ENCODE results near the gene ACVR1B.

ACVR1B gene

DNA sequence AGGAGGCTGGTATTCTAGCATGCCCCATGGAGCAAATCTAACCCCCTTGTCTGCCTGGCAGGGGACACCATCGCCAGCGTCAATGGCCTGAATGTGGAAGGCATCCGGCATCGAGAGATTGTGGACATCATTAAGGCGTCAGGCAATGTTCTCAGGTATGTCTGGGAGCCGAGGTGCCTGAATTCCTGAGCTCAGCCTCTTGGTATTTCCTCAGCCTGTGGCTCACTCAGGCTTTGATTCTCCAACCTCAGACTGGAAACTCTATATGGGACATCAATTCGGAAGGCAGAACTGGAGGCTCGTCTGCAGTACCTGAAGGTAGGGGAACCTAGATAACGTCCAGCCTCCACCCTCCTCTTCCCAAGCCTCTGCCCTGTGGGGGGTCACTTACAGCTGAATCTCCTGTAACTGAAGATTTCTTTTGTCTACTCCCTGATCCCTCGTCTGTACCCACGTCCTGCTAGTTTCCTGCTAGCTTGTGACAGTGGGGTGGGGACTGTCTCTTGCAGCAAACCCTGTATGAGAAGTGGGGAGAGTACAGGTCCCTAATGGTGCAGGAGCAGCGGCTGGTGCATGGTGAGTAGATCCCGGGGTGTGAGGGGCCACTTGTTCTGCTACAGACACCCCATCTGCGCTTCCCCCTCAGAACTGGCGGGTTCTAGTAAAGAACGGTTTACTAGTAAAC, 62.3 kb downstream of the ACVR1B start:
- TF ChIP-seq, protein P1, sequence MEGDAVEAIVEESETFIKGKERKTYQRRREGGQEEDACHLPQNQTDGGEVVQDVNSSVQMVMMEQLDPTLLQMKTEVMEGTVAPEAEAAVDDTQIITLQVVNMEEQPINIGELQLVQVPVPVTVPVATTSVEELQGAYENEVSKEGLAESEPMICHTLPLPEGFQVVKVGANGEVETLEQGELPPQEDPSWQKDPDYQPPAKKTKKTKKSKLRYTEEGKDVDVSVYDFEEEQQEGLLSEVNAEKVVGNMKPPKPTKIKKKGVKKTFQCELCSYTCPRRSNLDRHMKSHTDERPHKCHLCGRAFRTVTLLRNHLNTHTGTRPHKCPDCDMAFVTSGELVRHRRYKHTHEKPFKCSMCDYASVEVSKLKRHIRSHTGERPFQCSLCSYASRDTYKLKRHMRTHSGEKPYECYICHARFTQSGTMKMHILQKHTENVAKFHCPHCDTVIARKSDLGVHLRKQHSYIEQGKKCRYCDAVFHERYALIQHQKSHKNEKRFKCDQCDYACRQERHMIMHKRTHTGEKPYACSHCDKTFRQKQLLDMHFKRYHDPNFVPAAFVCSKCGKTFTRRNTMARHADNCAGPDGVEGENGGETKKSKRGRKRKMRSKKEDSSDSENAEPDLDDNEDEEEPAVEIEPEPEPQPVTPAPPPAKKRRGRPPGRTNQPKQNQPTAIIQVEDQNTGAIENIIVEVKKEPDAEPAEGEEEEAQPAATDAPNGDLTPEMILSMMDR (IDR thresholded peaks at IDR 0.05; ENCODE audit: low read length), result no peak
- no peak for TF ChIP-seq EZH2phosphoT487 (IDR thresholded peaks at IDR 0.05; ENCODE audit: low read length)
- TF ChIP-seq EZH2 (optimal IDR thresholded peaks at IDR 0.05; ENCODE audit: low read depth, low read length), result no peak
- peaks cover 78% of the 10 kb centered on the region for H3K27me3 ChIP-seq (replicated peaks; ENCODE audit: insufficient read depth, low read length)
- H2AFZ ChIP-seq (ENCODE audit: low read length), result no peak overlapping the region
- no peaks in the 10 kb centered on the region for H3K4me1 ChIP-seq (ENCODE audit: low read length)
- H3K9me2 ChIP-seq (replicated peaks; ENCODE audit: insufficient read depth, low read length), result no peaks in the 10 kb centered on the region
- H3K9me3 ChIP-seq (replicated peaks; ENCODE audit: insufficient read depth, low read length), result no peaks in the 10 kb centered on the region
- no peaks in the 10 kb centered on the region for H3K79me2 ChIP-seq (ENCODE audit: low read length)
- no peaks in the 10 kb centered on the region for H4K20me1 ChIP-seq (ENCODE audit: insufficient read depth, low read length)
- no peak overlapping the region for H3K4me2 ChIP-seq (ENCODE audit: low read depth, low read length)
- no peaks in the 10 kb centered on the region for H3K36me3 ChIP-seq (replicated peaks; ENCODE audit: insufficient read depth, low read length)
- H3F3A ChIP-seq (ENCODE audit: insufficient read depth, low read length), result no peaks in the 10 kb centered on the region
- H3K27ac ChIP-seq (ENCODE audit: low read length), result no peak overlapping the region
- no peak overlapping the region for H3K9ac ChIP-seq (ENCODE audit: low read length)
- no peak overlapping the region for H3K4me3 ChIP-seq (ENCODE audit: low read length)
- DNase-seq, result no peak

DNA sequence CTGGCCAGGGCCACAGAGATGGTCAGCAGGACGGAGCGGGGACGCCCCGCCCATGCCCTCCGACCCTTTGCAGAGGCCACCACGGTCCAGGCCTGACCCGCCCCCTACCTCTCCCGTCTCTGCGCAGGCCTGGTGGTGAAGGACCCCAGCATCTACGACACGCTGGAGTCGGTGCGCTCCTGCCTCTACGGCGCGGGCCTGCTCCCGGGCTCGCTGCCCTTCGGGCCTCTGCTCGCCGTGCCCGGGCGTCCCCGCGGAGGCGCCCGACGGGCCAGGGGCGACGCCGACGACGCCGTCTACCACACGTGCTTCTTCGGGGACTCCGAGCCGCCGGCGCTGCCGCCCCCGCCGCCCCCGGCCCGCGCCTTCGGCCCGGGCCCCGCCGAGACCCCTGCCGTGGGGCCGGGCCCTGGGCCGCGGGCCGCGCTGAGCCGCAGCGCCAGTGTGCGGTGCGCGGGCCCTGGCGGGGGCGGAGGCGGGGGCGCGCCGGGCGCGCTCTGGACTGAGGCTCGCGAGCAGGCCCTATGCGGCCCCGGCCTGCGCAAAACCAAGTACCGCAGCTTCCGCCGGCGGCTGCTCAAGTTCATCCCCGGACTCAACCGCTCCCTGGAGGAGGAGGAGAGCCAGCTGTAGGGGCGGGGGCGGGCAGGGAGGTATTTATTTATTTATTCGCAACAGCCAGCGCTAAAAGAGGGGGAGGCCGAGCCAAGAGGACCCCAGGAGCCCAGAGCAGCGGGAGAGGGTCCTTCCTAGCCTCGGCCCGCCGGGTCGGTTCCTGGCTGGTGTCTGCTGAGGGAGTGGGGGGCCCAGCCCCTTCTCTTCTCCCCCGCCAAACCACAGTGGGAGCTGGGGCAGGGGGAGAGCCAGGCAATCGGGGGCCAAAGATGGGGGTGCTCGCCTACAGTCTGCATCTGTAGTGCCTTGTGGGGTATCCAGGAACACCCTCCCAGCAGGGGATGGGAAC, 63.4 kb downstream of the ACVR1B start:
- H4K20me1 ChIP-seq (ENCODE audit: insufficient read depth, low read length), result no peaks in the 10 kb centered on the region
- no peaks in the 10 kb centered on the region for H3F3A ChIP-seq (ENCODE audit: insufficient read depth, low read length)
- no peaks in the 10 kb centered on the region for H3K9me2 ChIP-seq (replicated peaks; ENCODE audit: insufficient read depth, low read length)
- H3K9me3 ChIP-seq (replicated peaks; ENCODE audit: insufficient read depth, low read length), result no peaks in the 10 kb centered on the region
- H3K4me3 ChIP-seq (ENCODE audit: low read length), result no peak overlapping the region
- no peaks in the 10 kb centered on the region for H3K4me1 ChIP-seq (ENCODE audit: low read length)
- no peak for TF ChIP-seq EZH2 (optimal IDR thresholded peaks at IDR 0.05; ENCODE audit: low read depth, low read length)
- TF ChIP-seq, protein P1 (IDR thresholded peaks at IDR 0.05; ENCODE audit: low read length), result no peak
- no peak for TF ChIP-seq EZH2phosphoT487 (IDR thresholded peaks at IDR 0.05; ENCODE audit: low read length)
- H3K36me3 ChIP-seq (replicated peaks; ENCODE audit: insufficient read depth, low read length), result no peaks in the 10 kb centered on the region
- H3K27me3 ChIP-seq (replicated peaks; ENCODE audit: insufficient read depth, low read length), result peaks cover 74% of the 10 kb centered on the region
- H3K9ac ChIP-seq (ENCODE audit: low read length), result no peak overlapping the region
- H3K79me2 ChIP-seq (ENCODE audit: low read length), result no peaks in the 10 kb centered on the region
- H2AFZ ChIP-seq (ENCODE audit: low read length), result no peak overlapping the region
- no peak for DNase-seq
- no peak overlapping the region for H3K27ac ChIP-seq (ENCODE audit: low read length)
- no peak overlapping the region for H3K4me2 ChIP-seq (ENCODE audit: low read depth, low read length)

DNA sequence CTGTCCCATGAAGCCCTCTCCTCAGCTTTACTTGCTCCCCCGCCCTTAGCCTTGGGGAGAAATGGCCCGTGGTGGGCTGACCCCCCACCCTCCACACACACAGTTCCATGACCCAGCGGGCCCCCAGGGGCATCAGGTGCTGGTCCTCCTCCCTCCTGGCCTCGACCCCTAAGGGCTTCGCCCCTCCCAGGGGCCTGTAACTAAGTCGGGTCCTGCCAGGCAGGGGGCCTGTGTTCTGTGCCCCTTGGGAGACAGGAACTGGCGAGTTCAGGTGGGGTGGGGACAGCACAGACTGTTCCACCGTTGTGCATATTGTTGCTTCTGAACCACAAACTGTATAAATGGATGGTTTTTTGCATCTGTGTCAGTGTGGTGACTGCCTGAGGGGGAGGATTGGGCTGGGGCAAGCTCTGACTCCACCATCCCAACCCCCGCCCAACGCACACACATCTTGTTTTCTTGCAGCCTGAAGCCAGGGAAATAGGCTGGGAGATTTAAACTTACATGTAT, 64.1 kb downstream of the ACVR1B start:
- no peaks in the 10 kb centered on the region for H3K36me3 ChIP-seq (replicated peaks; ENCODE audit: insufficient read depth, low read length)
- TF ChIP-seq EZH2phosphoT487 (IDR thresholded peaks at IDR 0.05; ENCODE audit: low read length), result no peak
- TF ChIP-seq, protein P1 (IDR thresholded peaks at IDR 0.05; ENCODE audit: low read length), result no peak
- TF ChIP-seq EZH2 (optimal IDR thresholded peaks at IDR 0.05; ENCODE audit: low read depth, low read length), result no peak
- H3K79me2 ChIP-seq (ENCODE audit: low read length), result no peaks in the 10 kb centered on the region
- H3K9me2 ChIP-seq (replicated peaks; ENCODE audit: insufficient read depth, low read length), result no peaks in the 10 kb centered on the region
- no peak overlapping the region for H3K4me3 ChIP-seq (ENCODE audit: low read length)
- H3K4me2 ChIP-seq (ENCODE audit: low read depth, low read length), result no peak overlapping the region
- DNase-seq, result no peak
- no peak overlapping the region for H2AFZ ChIP-seq (ENCODE audit: low read length)
- no peaks in the 10 kb centered on the region for H3K4me1 ChIP-seq (ENCODE audit: low read length)
- no peak overlapping the region for H3K27ac ChIP-seq (ENCODE audit: low read length)
- H3F3A ChIP-seq (ENCODE audit: insufficient read depth, low read length), result no peaks in the 10 kb centered on the region
- H4K20me1 ChIP-seq (ENCODE audit: insufficient read depth, low read length), result no peaks in the 10 kb centered on the region
- peaks cover 74% of the 10 kb centered on the region for H3K27me3 ChIP-seq (replicated peaks; ENCODE audit: insufficient read depth, low read length)
- H3K9ac ChIP-seq (ENCODE audit: low read length), result no peak overlapping the region
- H3K9me3 ChIP-seq (replicated peaks; ENCODE audit: insufficient read depth, low read length), result no peaks in the 10 kb centered on the region

Data from MM.1S (cell line).